HG02759 (cell line): ENCODE results near the gene RAB3IL1.
"Not testable (repeated sequence)": the region's sequence is repeated elsewhere in the genome, so short reads cannot be mapped to it uniquely, and the experiment has no call there.

Source experiments
- ATAC-seq: cut with Tn5 transposase; IDR thresholded peaks from one replicate; pipeline ENCODE4 v1.9.1; 2021; ENCODE audit warnings: mild to moderate bottlenecking, moderate library complexity; ENCODE audit not compliant: unreplicated experiment

The RAB3IL1 gene

GRCh38 chr11:61917334-61918109 lies at the start of gene RAB3IL1:
TSS of gene RAB3IL1 (minus strand) at chr11:61917566. CDS start at chr11:61917367, 199 bp downstream.
- no peak for ATAC-seq

- ATAC-seq, result no peak
These were observed 49.4 kb upstream of the RAB3IL1 start for GRCh38 chr11:61966734-61967115.

GRCh38 chr11:61964666-61965271 lies 47.4 kb upstream of the RAB3IL1 start:
- not testable (repeated sequence) for ATAC-seq

GRCh38 chr11:61964058-61964665 lies 46.8 kb upstream of the RAB3IL1 start:
- ATAC-seq, result no peak

GRCh38 chr11:61963282-61964057 lies 46.1 kb upstream of the RAB3IL1 start:
- ATAC-seq, result no peak

GRCh38 chr11:61963016-61963281 lies 45.6 kb upstream of the RAB3IL1 start:
- ATAC-seq, result no peak

- ATAC-seq, result no peak
These were observed 45.0 kb upstream of the RAB3IL1 start for GRCh38 chr11:61962213-61963015.

GRCh38 chr11:61961570-61962212 lies 44.3 kb upstream of the RAB3IL1 start:
- no peak for ATAC-seq

GRCh38 chr11:61960532-61960931 lies 43.2 kb upstream of the RAB3IL1 start:
- ATAC-seq, result no peak

GRCh38 chr11:61959678-61960077 lies 42.3 kb upstream of the RAB3IL1 start:
- ATAC-seq, result no peak

- ATAC-seq, result no peak
These were observed 41.7 kb upstream of the RAB3IL1 start for GRCh38 chr11:61959114-61959513.

- no peak for ATAC-seq
These were observed 41.2 kb upstream of the RAB3IL1 start for GRCh38 chr11:61958590-61958989.

- ATAC-seq, result no peak
These were observed 39.8 kb upstream of the RAB3IL1 start for GRCh38 chr11:61957021-61957770.

- ATAC-seq, result no peak
These were observed 39.0 kb upstream of the RAB3IL1 start for GRCh38 chr11:61956191-61957020.

GRCh38 chr11:61955422-61956135 lies 38.2 kb upstream of the RAB3IL1 start:
- ATAC-seq, result no peak

GRCh38 chr11:61954851-61955421 lies 37.6 kb upstream of the RAB3IL1 start:
- ATAC-seq, result no peak

- ATAC-seq, result no peak
These were observed 36.9 kb upstream of the RAB3IL1 start for GRCh38 chr11:61954106-61954850.
